GM10266 (cell line): ENCODE results near the gene PDGFB.

Source experiments
- DNase-seq: peaks from one replicate; pipeline ENCODE4 v3.0.0; 2012; ENCODE audit errors: extremely low spot score
- CTCF ChIP-seq: IDR thresholded peaks from 2 replicates; pipeline ENCODE4 v1.5.1; 2012; ENCODE audit warnings: mild to moderate bottlenecking, low read depth; ENCODE audit not compliant: control insufficient read depth, insufficient read depth; ENCODE audit errors: missing control alignments

PDGFB gene

DNA sequence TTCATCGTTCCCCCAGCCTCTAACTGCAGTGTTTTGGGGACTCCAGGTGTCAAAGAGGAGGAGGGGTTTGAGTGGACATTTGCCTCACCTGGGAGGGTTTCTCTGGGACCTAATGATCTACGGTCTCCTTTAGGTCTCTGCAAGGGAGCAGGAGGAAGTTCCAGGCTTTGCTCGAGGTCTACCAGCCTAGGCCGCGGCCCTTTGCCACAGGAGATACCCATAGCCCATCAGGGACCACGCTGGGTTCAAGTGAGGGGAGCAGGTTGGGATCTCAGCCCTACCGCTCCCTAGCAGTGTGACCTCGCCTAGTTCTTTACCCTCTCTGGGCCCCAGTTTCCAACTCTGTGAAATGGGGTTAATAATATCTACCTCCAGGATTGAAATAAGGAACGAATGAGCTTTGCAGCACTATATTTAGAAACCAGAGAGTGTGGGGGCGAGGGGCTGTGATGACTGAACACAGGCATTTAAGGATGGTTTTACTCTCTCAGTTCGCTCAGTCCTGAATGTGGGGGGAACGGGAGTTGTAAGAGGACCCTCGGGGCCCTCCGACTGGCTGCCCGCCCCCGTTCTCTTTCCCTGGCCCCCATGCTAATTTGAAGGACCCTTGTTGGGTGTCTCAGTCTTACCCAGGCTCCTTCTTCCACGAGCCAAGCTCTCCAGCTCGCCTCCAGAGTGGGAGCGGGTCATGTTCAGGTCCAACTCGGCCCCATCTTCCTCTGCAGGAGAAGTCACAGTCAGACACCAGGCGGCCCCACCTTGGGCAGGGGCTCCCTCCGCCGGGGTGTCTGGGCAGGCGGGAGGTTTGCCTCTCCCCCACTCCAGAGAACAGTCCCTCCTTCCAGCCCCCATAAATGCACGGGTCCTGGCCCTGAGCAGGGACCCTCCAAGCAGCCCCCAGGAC, 11.7 kb downstream of the PDGFB start:
- no peak for TF ChIP-seq CTCF
- DNase-seq, result no peak

DNA sequence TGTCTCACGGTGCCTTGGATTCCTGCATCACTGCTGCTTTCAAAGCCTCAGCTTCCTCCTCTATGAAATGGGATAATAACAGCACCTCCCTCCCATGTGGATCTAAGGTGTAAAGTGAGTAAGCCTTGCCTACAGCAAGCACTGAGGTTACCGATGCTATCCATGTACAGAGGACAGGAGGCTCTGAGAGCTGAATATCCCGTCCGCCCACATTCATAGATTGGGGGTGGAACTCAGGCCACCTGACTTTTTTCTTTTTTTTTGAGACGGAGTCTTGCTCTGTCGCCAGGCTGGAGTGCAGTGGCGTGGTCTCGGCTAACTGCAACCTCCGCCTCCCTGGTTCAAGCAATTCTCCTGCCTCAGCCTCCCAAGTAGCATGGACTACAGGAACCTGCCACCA, 12.5 kb downstream of the PDGFB start:
- TF ChIP-seq CTCF, result no peak
- no peak for DNase-seq

GRCh38 chr22:39231197-39231950, 13.4 kb downstream of the PDGFB start:
- no peak for DNase-seq
- TF ChIP-seq CTCF, result no peak

GRCh38 chr22:39230261-39231196, 14.3 kb downstream of the PDGFB start:
- no peak for DNase-seq
- no peak for TF ChIP-seq CTCF

DNA sequence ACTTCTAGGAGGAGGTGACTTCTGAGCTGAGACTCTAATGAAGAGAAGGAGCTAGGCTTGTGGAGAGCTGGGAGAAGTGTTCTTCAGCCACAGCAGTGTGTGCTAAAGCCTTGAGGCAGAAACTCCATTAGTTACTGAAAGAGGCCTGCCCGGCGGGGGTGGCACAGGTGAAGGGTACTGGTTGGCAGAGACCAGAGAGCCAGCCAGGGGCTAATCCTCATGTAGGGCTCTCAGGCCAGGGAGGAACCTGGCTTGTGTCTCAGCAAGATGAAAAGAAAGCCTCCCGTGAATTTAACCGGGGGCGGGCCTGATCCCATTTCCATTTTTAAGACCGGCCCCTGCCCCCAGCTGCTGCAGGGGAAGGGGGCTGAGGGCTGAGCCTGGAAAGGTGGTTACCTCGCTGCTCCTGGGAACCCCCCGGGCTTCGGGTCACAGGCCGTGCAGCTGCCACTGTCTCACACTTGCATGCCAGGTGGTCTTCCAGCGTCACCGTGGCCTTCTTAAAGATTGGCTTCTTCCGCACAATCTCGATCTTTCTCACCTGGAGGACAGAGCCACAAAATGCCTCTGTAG, 15.0 kb downstream of the PDGFB start:
- no peak for DNase-seq

More for the DNA sequence above, 15.0 kb downstream of the PDGFB start:
- no peak for TF ChIP-seq CTCF
